Gastrocnemius medialis (tissue), 4 donors: ENCODE measurements around the gene RNF19B. TPM values are rescaled to one million over a fixed set of nuclear protein-coding genes. Genes with fewer than 3 reads are reported as not detected.

Experiments
- ATAC-seq, 2 donors: fragments of 150-250 bp; one replicate each; pipeline ENCODE4 v1.9.1; 2016
- DNase-seq, 2 donors: peaks; one replicate each; pipeline ENCODE4 v3.0.0-alpha.2; 2019
- H3K27ac ChIP-seq, 4 donors: fragments of 200-600 bp; sonication (generic); 1 replicate in 1 of 4; 2 replicates in 3 of 4; pipeline ENCODE4 v1.5.1; 2016 to 2018; ENCODE audit warnings: mild to moderate bottlenecking in 2 of 4, moderate library complexity in 1 of 4
- H3K27me3 ChIP-seq, 3 donors: fragments of 200-600 bp; sonication (generic) in 2 of 3; 1 replicate in 1 of 3; 2 replicates in 2 of 3; pipeline versions ENCODE4 v1.5.1 to v1.6.0; 2016 to 2019; ENCODE audit warnings: mild to moderate bottlenecking in 1 of 3, moderate library complexity in 1 of 3
- H3K36me3 ChIP-seq, 2 donors: fragments of 200-600 bp; sonication (generic) in 1 of 2; one replicate each; pipeline ENCODE4 v1.5.1; 2017 to 2018
- H3K4me1 ChIP-seq, 2 donors: fragments of 200-600 bp; sonication (generic) in 1 of 2; one replicate each; pipeline ENCODE4 v1.5.1; 2016 to 2017; ENCODE audit warnings: mild to moderate bottlenecking in 2 of 2
- H3K4me3 ChIP-seq, 4 donors: fragments of 200-600 bp; sonication (generic) in 3 of 4; 1 replicate in 1 of 4; 2 replicates in 3 of 4; pipeline ENCODE4 v1.5.1; 2016 to 2019; ENCODE audit warnings: mild to moderate bottlenecking in 2 of 4
- H3K9me3 ChIP-seq, 3 donors: fragments of 200-600 bp; sonication (generic) in 2 of 3; 1 replicate in 1 of 3; 2 replicates in 2 of 3; pipeline ENCODE4 v1.5.1; 2016 to 2019
- POLR2A ChIP-seq, 2 donors: fragments of 450-650 bp; IDR thresholded peaks; one replicate each; pipeline ENCODE4 v1.6.1; 2017; ENCODE audit warnings: antibody characterized with exemption in 2 of 2, mild to moderate bottlenecking in 2 of 2, moderate library complexity in 2 of 2
- in situ Hi-C, 4 donors: fragments of 200-750 bp; cut with MboI; loops; one replicate each; pipeline versions ENCODE4 v1.15.0 to v1.8.0; 2017; ENCODE audit warnings: low sequenced_read_pairs in 4 of 4
- intact Hi-C: fragments of 100-400 bp; cut with DNase I; formaldehyde crosslinking; loops from one replicate; pipeline ENCODE4 v1.15.1; 2023; ENCODE audit warnings: low total_unique reads
- total RNA-seq, 4 donors: library from RNA; depleted of rRNA; stranded (reverse); fragments of >200 nt; gene quantifications; one replicate each; pipeline versions ENCODE4 v1.1.0 to v1.2.3, GENCODE V29; 2016
- TF ChIP-seq, protein P1 (sequence below), 5 experiments: fragments of 450-650 bp in 3 of 5; fragments of 200-600 bp in 2 of 5; sonication (generic) in 2 of 5; IDR thresholded peaks in 4 of 5; conservative IDR thresholded peaks in 1 of 5; 1 replicate in 4 of 5; 2 replicates in 1 of 5; pipeline ENCODE4 v1.5.1; 2016 to 2019; ENCODE audit warnings: antibody characterized with exemption in 5 of 5, mild to moderate bottlenecking in 3 of 5, moderate library complexity in 3 of 5

RNF19B gene
- total RNA-seq, 4 donors from 2014 or later = 22.7 to 34.4 (median 28.6) TPM

GRCh38 chr1:32947669-32948389 lies 16.8 kb downstream of the RNF19B start:
- in situ Hi-C loops = no loop called here
- ATAC-seq (no peak), DNase-seq (no peak)
- intact Hi-C loops = loop anchor here (5.0 kb wide), 1 partner anchor 59 kb away; no protein-coding TSS in a partner anchor
- TF ChIP-seq POLR2A (IDR thresholded peaks at IDR 0.05) = no peak
- TF ChIP-seq, protein P1, sequence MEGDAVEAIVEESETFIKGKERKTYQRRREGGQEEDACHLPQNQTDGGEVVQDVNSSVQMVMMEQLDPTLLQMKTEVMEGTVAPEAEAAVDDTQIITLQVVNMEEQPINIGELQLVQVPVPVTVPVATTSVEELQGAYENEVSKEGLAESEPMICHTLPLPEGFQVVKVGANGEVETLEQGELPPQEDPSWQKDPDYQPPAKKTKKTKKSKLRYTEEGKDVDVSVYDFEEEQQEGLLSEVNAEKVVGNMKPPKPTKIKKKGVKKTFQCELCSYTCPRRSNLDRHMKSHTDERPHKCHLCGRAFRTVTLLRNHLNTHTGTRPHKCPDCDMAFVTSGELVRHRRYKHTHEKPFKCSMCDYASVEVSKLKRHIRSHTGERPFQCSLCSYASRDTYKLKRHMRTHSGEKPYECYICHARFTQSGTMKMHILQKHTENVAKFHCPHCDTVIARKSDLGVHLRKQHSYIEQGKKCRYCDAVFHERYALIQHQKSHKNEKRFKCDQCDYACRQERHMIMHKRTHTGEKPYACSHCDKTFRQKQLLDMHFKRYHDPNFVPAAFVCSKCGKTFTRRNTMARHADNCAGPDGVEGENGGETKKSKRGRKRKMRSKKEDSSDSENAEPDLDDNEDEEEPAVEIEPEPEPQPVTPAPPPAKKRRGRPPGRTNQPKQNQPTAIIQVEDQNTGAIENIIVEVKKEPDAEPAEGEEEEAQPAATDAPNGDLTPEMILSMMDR (IDR thresholded peaks at IDR 0.05 in 4 of 5, conservative IDR thresholded peaks at IDR 0.05 in 1 of 5) = no peak
- Histone ChIP-seq H3K36me3 (peaks cover 5 to 47% of the 10 kb centered on the region in 2 donors), H3K4me1 (peaks cover 16 to 18% of the 10 kb centered on the region in 2 donors), H3K9me3 (no peaks in the 10 kb centered on the region), H3K27me3 (no peaks in the 10 kb centered on the region), H3K27ac (no peak overlapping the region), H3K4me3 (no peak overlapping the region)

DNA sequence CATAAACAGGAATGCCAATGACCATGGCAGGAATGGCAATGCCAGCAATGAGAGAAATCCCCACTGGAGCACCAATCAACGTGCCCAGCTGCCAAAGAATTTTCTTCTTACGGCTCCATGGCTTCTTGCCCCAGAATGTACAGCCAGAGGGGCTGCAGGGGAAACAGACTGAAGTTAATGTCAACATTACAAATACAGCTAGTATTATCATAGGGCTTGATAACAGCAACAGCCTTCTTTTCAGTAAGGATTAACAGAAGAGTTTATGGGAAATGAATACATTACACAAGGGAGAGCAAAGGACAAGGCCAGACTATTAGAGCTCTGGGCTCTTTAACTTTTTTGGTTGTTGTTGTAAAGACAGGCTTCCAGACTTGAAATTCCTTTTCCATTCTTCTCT lies 18.2 kb downstream of the RNF19B start:
- no peak overlapping the region for H3K27ac ChIP-seq
- in situ Hi-C loops (no loop called here), intact Hi-C loops (loop anchor here (5.0 kb wide), 1 partner anchor 61 kb away; no protein-coding TSS in a partner anchor)
- ATAC-seq = no peak
- H3K4me1 ChIP-seq = peaks cover 16 to 18% of the 10 kb centered on the region in 2 donors
- TF ChIP-seq POLR2A (IDR thresholded peaks at IDR 0.05) = no peak
- TF ChIP-seq, protein P1 (IDR thresholded peaks at IDR 0.05 in 4 of 5, conservative IDR thresholded peaks at IDR 0.05 in 1 of 5) = no peak
- no peaks in the 10 kb centered on the region for H3K27me3 ChIP-seq
- no peak overlapping the region for H3K4me3 ChIP-seq
- DNase-seq = no peak
- peaks cover 5 to 61% of the 10 kb centered on the region in 2 donors for H3K36me3 ChIP-seq
- H3K9me3 ChIP-seq = no peaks in the 10 kb centered on the region

DNA sequence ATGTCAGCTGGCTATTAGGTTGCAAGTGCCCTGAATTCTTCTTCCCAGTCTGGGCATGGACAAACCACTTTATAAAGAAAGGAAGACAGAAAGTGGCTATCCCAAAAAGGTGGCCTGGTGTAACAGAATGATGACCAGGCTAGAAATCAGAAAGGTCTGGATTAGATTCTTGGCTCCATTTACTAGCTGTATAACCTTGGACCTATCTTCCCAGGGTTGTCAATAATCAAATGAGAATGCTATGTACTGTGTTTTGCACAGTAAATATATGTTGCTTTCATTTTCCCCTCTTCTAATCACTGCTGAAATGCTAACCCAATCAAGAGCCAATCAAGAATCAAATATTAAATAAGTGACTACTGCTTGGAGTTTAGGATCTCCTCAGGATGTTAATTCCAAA lies 20.4 kb downstream of the RNF19B start:
- Histone ChIP-seq H3K4me3 (no peak overlapping the region), H3K4me1 (peaks cover 10 to 13% of the 10 kb centered on the region in 2 donors), H3K27ac (no peak overlapping the region), H3K9me3 (no peaks in the 10 kb centered on the region), H3K27me3 (no peaks in the 10 kb centered on the region), H3K36me3 (peaks cover 5 to 76% of the 10 kb centered on the region in 2 donors)
- DNase-seq (no peak), ATAC-seq (no peak)
- intact Hi-C loops (no loop called here), in situ Hi-C loops (no loop called here)
- TF ChIP-seq, protein P1 (IDR thresholded peaks at IDR 0.05 in 4 of 5, conservative IDR thresholded peaks at IDR 0.05 in 1 of 5) = no peak
- no peak for TF ChIP-seq POLR2A (IDR thresholded peaks at IDR 0.05)

GRCh38 chr1:32939655-32940371 lies 24.8 kb downstream of the RNF19B start:
- Histone ChIP-seq H3K27ac (no peak overlapping the region), H3K27me3 (no peaks in the 10 kb centered on the region), H3K4me1 (peaks cover 4 to 6% of the 10 kb centered on the region in 2 donors), H3K36me3 (peaks cover 0 to 75% of the 10 kb centered on the region in 2 donors), H3K9me3 (no peaks in the 10 kb centered on the region), H3K4me3 (no peak overlapping the region)
- intact Hi-C loops = no loop called here
- ATAC-seq (no peak), DNase-seq (no peak)
- in situ Hi-C loops = loop anchor here in 3 of 4 donors (5.0 to 10.0 kb wide), 5 partner anchors 65 to 145 kb away; partner anchors contain the start of gene AZIN2 (in 2 of the 3)
- TF ChIP-seq, protein P1 (IDR thresholded peaks at IDR 0.05 in 4 of 5, conservative IDR thresholded peaks at IDR 0.05 in 1 of 5) = no peak
- TF ChIP-seq POLR2A (IDR thresholded peaks at IDR 0.05) = no peak
